Ishikawa (cell line): Measurements from ENCODE around the gene RNF215.
A peak's percentile ranks its signal among the peaks of the same experiment; 100 is the strongest.

Source experiments
- CEBPB ChIP-seq: IDR thresholded peaks from 2 replicates; pipeline ENCODE4 v1.6.1; 2012
- CREB1 ChIP-seq: IDR thresholded peaks from 2 replicates; pipeline ENCODE4 v1.6.1; 2012; ENCODE audit warnings: low read depth
- EGR1 ChIP-seq: IDR thresholded peaks from 2 replicates; pipeline ENCODE4 v1.6.1; 2012
- EP300 ChIP-seq: IDR thresholded peaks from 2 replicates; pipeline ENCODE4 v1.6.1; 2012; ENCODE audit warnings: borderline replicate concordance
- FOXM1 ChIP-seq: IDR thresholded peaks from 2 replicates; pipeline ENCODE4 v1.6.1; 2012; ENCODE audit warnings: low read depth, borderline replicate concordance
- MAX ChIP-seq: IDR thresholded peaks from 2 replicates; pipeline ENCODE4 v1.6.1; 2012
- NFIC ChIP-seq: IDR thresholded peaks from 2 replicates; pipeline ENCODE4 v1.6.1; 2012
- RAD21 ChIP-seq: IDR thresholded peaks from 2 replicates; pipeline ENCODE4 v1.6.1; 2012; ENCODE audit warnings: low read depth
- TAF1 ChIP-seq: IDR thresholded peaks from 2 replicates; pipeline ENCODE4 v1.6.1; 2012; ENCODE audit warnings: low read depth, mild to moderate bottlenecking
- TCF12 ChIP-seq: IDR thresholded peaks from 2 replicates; pipeline ENCODE4 v1.6.1; 2012; ENCODE audit warnings: low read depth
- TEAD4 ChIP-seq: IDR thresholded peaks from 2 replicates; pipeline ENCODE4 v1.6.1; 2012
- YY1 ChIP-seq: IDR thresholded peaks from 2 replicates; pipeline ENCODE4 v1.6.1; 2012; ENCODE audit warnings: low read depth
- ZBTB7A ChIP-seq: IDR thresholded peaks from 2 replicates; pipeline ENCODE4 v1.6.1; 2012; ENCODE audit warnings: low read depth
- TF ChIP-seq, protein P1 (sequence below): IDR thresholded peaks from 2 replicates; pipeline ENCODE4 v1.6.1; 2012
- TF ChIP-seq, protein P2 (sequence below): IDR thresholded peaks from 2 replicates; pipeline ENCODE4 v1.6.1; 2012; ENCODE audit warnings: low read depth, mild to moderate bottlenecking

Gene RNF215

DNA sequence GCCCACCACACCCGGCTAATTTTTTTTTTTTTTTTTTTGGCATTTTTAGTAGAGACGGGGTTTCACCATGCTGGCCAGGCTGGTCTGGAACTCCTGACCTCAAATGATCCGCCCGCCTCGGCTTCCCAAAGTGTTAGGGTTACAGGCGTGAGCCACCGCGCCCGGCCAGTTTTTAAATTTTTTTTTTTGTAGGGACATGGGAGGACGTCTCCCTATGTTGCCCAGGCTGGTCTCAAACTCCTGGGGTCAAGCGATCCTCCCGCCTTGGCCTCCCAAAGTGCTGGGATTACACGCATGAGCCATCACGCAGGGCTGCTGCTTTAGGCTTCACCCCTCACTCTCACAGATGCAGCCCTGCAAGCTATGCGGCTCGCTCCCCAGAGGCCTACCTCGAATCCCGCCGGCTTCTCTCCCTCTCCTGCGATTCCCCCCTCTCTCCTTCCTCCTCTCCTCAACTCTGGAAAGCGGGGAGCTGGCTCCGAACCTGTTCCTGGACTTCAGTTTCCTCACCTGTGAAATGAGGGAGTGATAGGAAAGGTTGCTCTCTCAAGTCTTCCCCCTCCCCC is 29.5 kb downstream of the RNF215 start:
- no peak for TF ChIP-seq EGR1

DNA sequence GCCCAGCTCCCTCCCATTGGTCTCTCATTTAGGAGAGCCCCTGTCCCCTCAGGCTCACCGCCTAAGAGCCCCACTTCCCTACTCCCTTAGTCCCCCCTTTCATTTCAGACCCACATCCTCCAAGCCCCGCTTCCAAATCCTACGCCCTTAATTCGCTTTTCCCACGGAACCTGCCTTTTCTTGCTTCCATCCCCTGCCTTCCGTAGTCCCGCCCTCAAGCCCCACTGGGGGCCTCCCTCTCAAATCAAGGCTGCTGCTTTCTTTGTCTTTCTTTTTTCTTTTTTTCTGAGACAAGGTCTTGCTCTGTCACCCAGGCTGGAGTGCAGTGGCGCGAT is 30.0 kb downstream of the RNF215 start:
- TF ChIP-seq TAF1, result no peak
- TF ChIP-seq, protein P1, sequence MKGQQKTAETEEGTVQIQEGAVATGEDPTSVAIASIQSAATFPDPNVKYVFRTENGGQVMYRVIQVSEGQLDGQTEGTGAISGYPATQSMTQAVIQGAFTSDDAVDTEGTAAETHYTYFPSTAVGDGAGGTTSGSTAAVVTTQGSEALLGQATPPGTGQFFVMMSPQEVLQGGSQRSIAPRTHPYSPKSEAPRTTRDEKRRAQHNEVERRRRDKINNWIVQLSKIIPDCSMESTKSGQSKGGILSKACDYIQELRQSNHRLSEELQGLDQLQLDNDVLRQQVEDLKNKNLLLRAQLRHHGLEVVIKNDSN, result no peak
- TF ChIP-seq ZBTB7A, result no peak; the same call in 1 of the 2 replicates

DNA sequence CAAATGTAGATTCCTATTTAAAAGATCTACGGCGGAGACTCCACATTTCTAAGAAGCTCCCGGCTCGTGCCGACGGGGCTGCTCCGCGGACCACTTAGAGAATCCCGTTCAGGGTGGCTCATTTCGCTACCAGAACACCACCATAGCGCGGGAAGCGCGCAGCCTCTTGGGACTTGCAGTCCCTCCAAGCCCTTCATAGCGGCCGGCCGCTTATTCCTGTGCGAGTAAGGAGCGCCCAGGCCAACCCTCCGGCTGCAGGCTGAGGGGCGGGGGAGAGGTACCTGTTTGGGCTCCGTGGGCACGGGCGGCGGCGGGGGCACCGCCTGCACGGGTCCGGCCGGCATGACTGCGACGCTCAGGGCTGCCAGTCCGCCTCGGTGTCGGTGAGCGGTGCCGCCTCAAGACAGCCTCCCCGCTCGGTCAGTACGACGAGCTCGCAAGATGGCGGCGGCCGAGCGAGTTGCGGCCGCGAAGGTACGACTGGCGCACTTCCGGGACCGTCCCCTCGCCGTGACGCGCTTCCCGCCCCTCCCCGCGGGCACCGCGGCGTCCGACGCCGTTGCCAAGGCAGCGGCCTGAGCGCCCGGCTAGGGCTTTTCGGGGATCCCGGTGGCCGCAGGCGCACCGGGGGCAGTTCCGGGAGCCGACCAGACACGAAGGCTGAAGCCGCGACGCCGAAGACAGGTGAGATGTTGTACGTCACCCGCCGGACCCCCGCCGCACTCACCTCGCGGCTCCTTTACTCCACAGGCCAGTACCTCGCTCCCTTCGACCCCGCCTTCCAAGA is 30.6 kb downstream of the RNF215 start, which contains the start of the genes CCDC157 and SF3A1:
Gene CCDC157, plus strand, starts transcription at position 559 of the 787 bp plus-strand sequence. CDS start 8,994 bp downstream, outside the sequence.
Gene SF3A1, minus strand, starts transcription at position 446 of the 787 bp plus-strand sequence. Its CDS starts 102 bp downstream, at position 344.
- TF ChIP-seq YY1 (peak; percentile 97), EP300 (peak; percentile 31; the same call in 1 of the 2 replicates), MAX (peak; percentile 76), TEAD4 (peak; percentile 34), NFIC (no peak), RAD21 (no peak), TCF12 (peak; percentile 37; the same call in 1 of the 2 replicates), TAF1 (peak; percentile 78), CREB1 (peak; percentile 88), ZBTB7A (peak; percentile 15; the same call in 1 of the 2 replicates)
- TF ChIP-seq, protein P2, sequence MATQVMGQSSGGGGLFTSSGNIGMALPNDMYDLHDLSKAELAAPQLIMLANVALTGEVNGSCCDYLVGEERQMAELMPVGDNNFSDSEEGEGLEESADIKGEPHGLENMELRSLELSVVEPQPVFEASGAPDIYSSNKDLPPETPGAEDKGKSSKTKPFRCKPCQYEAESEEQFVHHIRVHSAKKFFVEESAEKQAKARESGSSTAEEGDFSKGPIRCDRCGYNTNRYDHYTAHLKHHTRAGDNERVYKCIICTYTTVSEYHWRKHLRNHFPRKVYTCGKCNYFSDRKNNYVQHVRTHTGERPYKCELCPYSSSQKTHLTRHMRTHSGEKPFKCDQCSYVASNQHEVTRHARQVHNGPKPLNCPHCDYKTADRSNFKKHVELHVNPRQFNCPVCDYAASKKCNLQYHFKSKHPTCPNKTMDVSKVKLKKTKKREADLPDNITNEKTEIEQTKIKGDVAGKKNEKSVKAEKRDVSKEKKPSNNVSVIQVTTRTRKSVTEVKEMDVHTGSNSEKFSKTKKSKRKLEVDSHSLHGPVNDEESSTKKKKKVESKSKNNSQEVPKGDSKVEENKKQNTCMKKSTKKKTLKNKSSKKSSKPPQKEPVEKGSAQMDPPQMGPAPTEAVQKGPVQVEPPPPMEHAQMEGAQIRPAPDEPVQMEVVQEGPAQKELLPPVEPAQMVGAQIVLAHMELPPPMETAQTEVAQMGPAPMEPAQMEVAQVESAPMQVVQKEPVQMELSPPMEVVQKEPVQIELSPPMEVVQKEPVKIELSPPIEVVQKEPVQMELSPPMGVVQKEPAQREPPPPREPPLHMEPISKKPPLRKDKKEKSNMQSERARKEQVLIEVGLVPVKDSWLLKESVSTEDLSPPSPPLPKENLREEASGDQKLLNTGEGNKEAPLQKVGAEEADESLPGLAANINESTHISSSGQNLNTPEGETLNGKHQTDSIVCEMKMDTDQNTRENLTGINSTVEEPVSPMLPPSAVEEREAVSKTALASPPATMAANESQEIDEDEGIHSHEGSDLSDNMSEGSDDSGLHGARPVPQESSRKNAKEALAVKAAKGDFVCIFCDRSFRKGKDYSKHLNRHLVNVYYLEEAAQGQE, result no peak
- TF ChIP-seq, protein P1, result no peak

DNA sequence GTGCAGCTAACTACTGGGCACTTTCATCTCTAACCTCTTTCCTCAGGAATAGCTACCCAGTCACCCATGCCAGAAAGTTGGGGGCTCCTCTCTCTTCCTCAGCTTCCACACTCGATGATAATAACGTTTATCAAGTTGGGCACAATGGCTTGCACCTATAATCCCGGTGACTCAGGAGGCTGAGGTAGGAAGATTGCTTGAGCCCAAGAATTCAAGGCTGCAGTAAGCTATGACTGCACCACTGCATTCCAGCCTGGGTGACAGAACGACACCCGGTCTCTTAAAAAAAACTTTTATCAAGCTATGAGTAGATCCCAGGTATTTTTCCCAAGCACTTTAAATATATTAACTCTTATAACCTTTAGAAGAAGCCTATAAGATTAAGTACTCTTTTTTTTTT is 32.6 kb downstream of the RNF215 start:
- TF ChIP-seq, protein P1, result no peak
- no peak for TF ChIP-seq TEAD4
- TF ChIP-seq ZBTB7A, result no peak
- TF ChIP-seq TCF12, result no peak
- TF ChIP-seq, protein P2, result no peak
- TF ChIP-seq NFIC, result no peak
- no peak for TF ChIP-seq EP300
- TF ChIP-seq CREB1, result no peak
- no peak for TF ChIP-seq EGR1

- TF ChIP-seq NFIC, result no peak
- no peak for TF ChIP-seq TEAD4
- TF ChIP-seq CEBPB, result no peak
- TF ChIP-seq YY1, result no peak
These were observed 36.0 kb downstream of the RNF215 start for GRCh38 chr22:30351226-30351625.

DNA sequence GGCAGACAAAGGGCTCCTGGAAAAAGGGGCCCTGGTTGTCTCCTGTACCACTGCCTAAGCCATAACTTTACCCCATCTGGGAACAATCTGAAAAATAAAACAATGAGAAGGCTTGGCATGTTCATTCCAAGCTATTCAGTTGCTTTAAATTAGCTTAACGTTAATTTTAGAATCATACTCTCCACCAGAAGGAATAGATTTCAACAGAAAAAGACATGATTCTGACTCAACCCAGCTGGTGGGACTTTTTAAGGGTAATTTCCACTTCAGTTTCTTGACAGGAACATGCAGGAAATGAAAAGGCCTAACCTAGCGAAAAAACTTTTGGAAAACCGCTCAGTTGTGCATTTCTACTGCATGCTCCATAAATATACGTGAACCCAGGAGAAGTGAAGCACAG is 38.4 kb downstream of the RNF215 start:
- no peak for TF ChIP-seq TAF1
- no peak for TF ChIP-seq FOXM1
- TF ChIP-seq YY1, result no peak
- no peak for TF ChIP-seq NFIC
- TF ChIP-seq RAD21, result no peak
- no peak for TF ChIP-seq CEBPB

- TF ChIP-seq CEBPB (no peak), ZBTB7A (no peak), CREB1 (no peak), TCF12 (no peak), NFIC (no peak), EGR1 (no peak), RAD21 (no peak), EP300 (no peak), YY1 (no peak), TEAD4 (no peak), TAF1 (no peak)
- TF ChIP-seq, protein P2, result no peak
- TF ChIP-seq, protein P1, result no peak
These were observed 38.8 kb downstream of the RNF215 start for GRCh38 chr22:30348404-30348803.
